ENCODE data around the gene STAM2. TPM values are rescaled to one million over a fixed set of nuclear protein-coding genes. Genes with fewer than 3 reads are reported as not detected.
A peak's percentile ranks its signal among the peaks of the same experiment; 100 is the strongest.
"Not testable (repeated sequence)": the region's sequence is repeated elsewhere in the genome, so short reads cannot be mapped to it uniquely, and the experiment has no call there.

STAM2 gene
- total and polyA plus RNA-seq, 3 experiments from 2014 or later = 3.7 to 19.8 (median 19.6) TPM

DNA sequence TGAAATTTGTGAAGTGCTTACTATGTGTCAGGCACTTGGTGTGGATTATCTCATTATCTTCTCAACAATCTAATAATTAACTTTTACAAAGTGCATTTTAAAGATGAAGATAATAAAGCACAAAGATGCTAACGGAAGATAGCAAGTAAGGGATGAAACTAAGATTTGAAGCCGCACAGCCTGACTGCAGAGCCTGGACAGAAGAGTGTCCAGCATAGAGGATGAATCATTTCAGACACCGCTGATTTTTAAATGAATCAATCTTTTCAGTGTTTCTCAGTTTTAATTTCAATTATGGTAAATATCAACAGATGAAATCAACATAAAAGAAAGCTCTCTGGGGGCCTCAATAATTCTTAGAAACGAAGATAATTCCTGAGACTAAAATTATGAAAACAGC lies 24.5 kb upstream of the STAM2 start:
- Histone ChIP-seq H3K4me1 (ENCODE audit: insufficient read depth, low read length) (no peaks in the 10 kb centered on the region), H3K4me3 (ENCODE audit: low read length) (no peak overlapping the region), H3K27me3 (ENCODE audit: insufficient read depth, low read length, poor library complexity, severe bottlenecking) (no peaks in the 10 kb centered on the region), H3K36me3 (ENCODE audit: insufficient read depth, low read length) (no peaks in the 10 kb centered on the region), H3K27ac (ENCODE audit: low read depth, low read length) (no peak overlapping the region), H3K9me3 (ENCODE audit: low read length) (no peaks in the 10 kb centered on the region)
- CTCF ChIA-PET = no interaction called here
- H3K4me1 Mint-ChIP-seq = no peaks in the 10 kb centered on the region
- POLR2A ChIA-PET = no interaction called here
- no peak overlapping the region for H3K27ac Mint-ChIP-seq
- peaks cover 6 to 32% of the 10 kb centered on the region in 2 donors for H3K27me3 Mint-ChIP-seq
- peaks cover 0 to 12% (median 5%) of the 10 kb centered on the region in 5 donors for H3K9me3 Mint-ChIP-seq
- DNase-seq = no peak
- H3K4me3 Mint-ChIP-seq = no peak overlapping the region
- H3K36me3 Mint-ChIP-seq = no peaks in the 10 kb centered on the region

DNA sequence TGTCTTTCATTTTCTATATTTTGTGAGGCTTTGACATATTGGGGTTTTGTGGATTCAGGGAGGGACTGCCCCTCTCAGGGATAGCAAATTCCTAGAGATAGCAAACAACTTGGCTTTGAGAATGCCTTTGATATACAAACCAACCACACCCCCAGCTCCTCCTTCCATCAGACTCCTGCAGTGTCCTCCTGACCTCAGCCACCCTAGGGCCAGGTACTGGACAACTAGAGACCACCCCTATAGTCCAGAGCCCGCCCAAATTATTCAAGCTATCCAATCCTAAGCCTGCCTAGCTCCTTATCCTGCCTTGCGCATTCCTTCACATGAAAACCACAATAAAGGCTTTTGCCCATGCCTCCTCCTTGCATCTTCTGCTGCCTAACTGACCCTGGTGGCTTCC lies 22.9 kb upstream of the STAM2 start:
- H3K27ac ChIP-seq (ENCODE audit: low read depth, low read length) = no peak overlapping the region
- H3K27ac Mint-ChIP-seq = no peak overlapping the region
- no peaks in the 10 kb centered on the region for H3K27me3 ChIP-seq (ENCODE audit: insufficient read depth, low read length, poor library complexity, severe bottlenecking)
- H3K9me3 ChIP-seq (ENCODE audit: low read length) = no peaks in the 10 kb centered on the region
- H3K36me3 Mint-ChIP-seq = no peaks in the 10 kb centered on the region
- ChIA-PET POLR2A (no interaction called here), CTCF (no interaction called here)
- peaks cover 6 to 35% of the 10 kb centered on the region in 2 donors for H3K27me3 Mint-ChIP-seq
- no peaks in the 10 kb centered on the region for H3K4me1 Mint-ChIP-seq
- H3K36me3 ChIP-seq (ENCODE audit: insufficient read depth, low read length) = no peaks in the 10 kb centered on the region
- DNase-seq = no peak
- H3K4me3 ChIP-seq (ENCODE audit: low read length) = no peak overlapping the region
- H3K4me3 Mint-ChIP-seq = no peak overlapping the region
- no peaks in the 10 kb centered on the region for H3K4me1 ChIP-seq (ENCODE audit: insufficient read depth, low read length)
- peaks cover 0 to 12% (median 5%) of the 10 kb centered on the region in 5 donors for H3K9me3 Mint-ChIP-seq

- H3K4me3 ChIP-seq (ENCODE audit: low read length); H3K27me3 ChIP-seq (ENCODE audit: insufficient read depth, low read length, poor library complexity, severe bottlenecking); DNase-seq; H3K27ac ChIP-seq (ENCODE audit: low read depth, low read length); H3K27ac Mint-ChIP-seq; H3K36me3 Mint-ChIP-seq; H3K4me1 Mint-ChIP-seq; CTCF ChIA-PET; H3K4me1 ChIP-seq (ENCODE audit: insufficient read depth, low read length); H3K36me3 ChIP-seq (ENCODE audit: insufficient read depth, low read length); POLR2A ChIA-PET; H3K4me3 Mint-ChIP-seq; H3K9me3 ChIP-seq (ENCODE audit: low read length): not testable (repeated sequence)
- H3K27me3 Mint-ChIP-seq = peaks cover 8 to 37% of the 10 kb centered on the region in 2 donors
- H3K9me3 Mint-ChIP-seq = peaks cover 0 to 12% (median 5%) of the 10 kb centered on the region in 5 donors
Observed at GRCh38 chr2:152197508-152198284, 22.1 kb upstream of the STAM2 start.

DNA sequence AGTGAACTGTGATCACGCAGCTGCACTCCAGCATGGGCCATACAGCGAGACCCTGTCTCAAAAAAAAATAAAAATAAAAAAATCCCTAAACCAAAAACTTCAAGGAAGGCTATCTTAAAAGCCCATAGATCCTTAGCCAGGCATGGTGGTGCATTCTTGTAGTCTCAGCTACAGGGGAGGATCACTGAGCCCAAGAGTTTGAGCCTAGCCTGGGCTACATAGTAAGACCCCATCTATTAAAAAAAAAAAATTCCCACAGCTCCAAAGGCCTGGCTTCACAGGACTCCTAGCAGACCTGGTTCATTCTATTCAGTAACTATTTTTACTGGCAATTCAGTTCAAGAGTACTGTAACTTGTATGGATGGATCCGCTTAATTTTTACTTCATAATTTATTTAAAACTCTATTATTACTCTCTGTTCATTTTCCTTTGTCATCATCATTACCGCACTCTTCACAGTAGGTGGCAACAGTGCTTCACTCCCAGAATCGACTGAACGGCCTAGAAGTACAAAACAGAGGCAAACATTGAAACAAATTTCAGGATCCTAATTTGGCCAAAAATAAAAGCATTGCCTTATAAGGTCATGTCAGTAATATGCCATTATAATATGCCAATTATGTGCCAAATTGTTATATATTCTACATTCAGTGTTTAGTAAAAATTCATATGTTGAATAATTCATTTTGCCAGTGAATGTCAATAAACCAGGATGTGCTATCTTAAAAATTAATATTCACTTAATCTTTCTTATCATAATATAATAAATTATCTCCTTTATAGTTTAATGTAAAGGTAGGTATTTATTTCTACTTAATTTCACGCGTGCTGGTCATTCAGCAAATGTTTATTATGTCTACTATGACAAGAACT lies 14.3 kb upstream of the STAM2 start:
- Mint-ChIP-seq H3K27me3 (peaks cover 9 to 59% of the 10 kb centered on the region in 2 donors), H3K27ac (peak overlapping the region in 1 of 8 donors; percentile 30), H3K36me3 (peaks cover 0 to 6% (median 1%) of the 10 kb centered on the region in 3 donors), H3K4me3 (no peak overlapping the region), H3K4me1 (no peaks in the 10 kb centered on the region), H3K9me3 (peaks cover 0 to 2% (median 0%) of the 10 kb centered on the region in 5 donors)
- Histone ChIP-seq H3K27ac (ENCODE audit: low read depth, low read length) (no peak overlapping the region), H3K9me3 (ENCODE audit: low read length) (no peaks in the 10 kb centered on the region), H3K27me3 (ENCODE audit: insufficient read depth, low read length, poor library complexity, severe bottlenecking) (peaks cover 6% of the 10 kb centered on the region), H3K4me1 (ENCODE audit: insufficient read depth, low read length) (no peaks in the 10 kb centered on the region), H3K36me3 (ENCODE audit: insufficient read depth, low read length) (no peaks in the 10 kb centered on the region), H3K4me3 (ENCODE audit: low read length) (no peak overlapping the region)
- ChIA-PET CTCF (interaction anchor here (1.0 kb wide), 1 partner anchor 14 kb away, joined by 3 read pairs; the partner anchor contains the start of gene STAM2), POLR2A (no interaction called here)
- DNase-seq = no peak

GRCh38 chr2:152186808-152187207 lies 11.2 kb upstream of the STAM2 start:
- H3K27me3 ChIP-seq (ENCODE audit: insufficient read depth, low read length, poor library complexity, severe bottlenecking); H3K27ac Mint-ChIP-seq; H3K36me3 ChIP-seq (ENCODE audit: insufficient read depth, low read length); H3K4me1 Mint-ChIP-seq; H3K9me3 ChIP-seq (ENCODE audit: low read length); H3K4me1 ChIP-seq (ENCODE audit: insufficient read depth, low read length); H3K9me3 Mint-ChIP-seq; POLR2A ChIA-PET; DNase-seq; H3K27ac ChIP-seq (ENCODE audit: low read depth, low read length); H3K4me3 Mint-ChIP-seq; H3K4me3 ChIP-seq (ENCODE audit: low read length); H3K36me3 Mint-ChIP-seq: not testable (repeated sequence)
- CTCF ChIA-PET = interaction anchor here (1.1 kb wide), 1 partner anchor 449 kb away, joined by 3 read pairs; no protein-coding TSS in a partner anchor
- H3K27me3 Mint-ChIP-seq = peaks cover 12 to 57% of the 10 kb centered on the region in 2 donors

GRCh38 chr2:152186262-152186661 lies 10.7 kb upstream of the STAM2 start:
- no peak for DNase-seq
- CTCF ChIA-PET = interaction anchor here (0.6 to 0.7 kb wide), 2 partner anchors 450 to 1700 kb away, joined by 3 to 4 read pairs; no protein-coding TSS in a partner anchor
- Mint-ChIP-seq H3K27ac (no peak overlapping the region), H3K4me1 (no peaks in the 10 kb centered on the region), H3K27me3 (peaks cover 12 to 55% of the 10 kb centered on the region in 2 donors), H3K4me3 (no peak overlapping the region), H3K9me3 (peaks cover 0 to 2% (median 0%) of the 10 kb centered on the region in 5 donors), H3K36me3 (peaks cover 0 to 8% (median 0%) of the 10 kb centered on the region in 3 donors)
- no peaks in the 10 kb centered on the region for H3K4me1 ChIP-seq (ENCODE audit: insufficient read depth, low read length)
- no peak overlapping the region for H3K4me3 ChIP-seq (ENCODE audit: low read length)
- no peaks in the 10 kb centered on the region for H3K36me3 ChIP-seq (ENCODE audit: insufficient read depth, low read length)
- POLR2A ChIA-PET = no interaction called here
- H3K27me3 ChIP-seq (ENCODE audit: insufficient read depth, low read length, poor library complexity, severe bottlenecking) = peaks cover 6% of the 10 kb centered on the region
- H3K9me3 ChIP-seq (ENCODE audit: low read length) = no peaks in the 10 kb centered on the region
- no peak overlapping the region for H3K27ac ChIP-seq (ENCODE audit: low read depth, low read length)

DNA sequence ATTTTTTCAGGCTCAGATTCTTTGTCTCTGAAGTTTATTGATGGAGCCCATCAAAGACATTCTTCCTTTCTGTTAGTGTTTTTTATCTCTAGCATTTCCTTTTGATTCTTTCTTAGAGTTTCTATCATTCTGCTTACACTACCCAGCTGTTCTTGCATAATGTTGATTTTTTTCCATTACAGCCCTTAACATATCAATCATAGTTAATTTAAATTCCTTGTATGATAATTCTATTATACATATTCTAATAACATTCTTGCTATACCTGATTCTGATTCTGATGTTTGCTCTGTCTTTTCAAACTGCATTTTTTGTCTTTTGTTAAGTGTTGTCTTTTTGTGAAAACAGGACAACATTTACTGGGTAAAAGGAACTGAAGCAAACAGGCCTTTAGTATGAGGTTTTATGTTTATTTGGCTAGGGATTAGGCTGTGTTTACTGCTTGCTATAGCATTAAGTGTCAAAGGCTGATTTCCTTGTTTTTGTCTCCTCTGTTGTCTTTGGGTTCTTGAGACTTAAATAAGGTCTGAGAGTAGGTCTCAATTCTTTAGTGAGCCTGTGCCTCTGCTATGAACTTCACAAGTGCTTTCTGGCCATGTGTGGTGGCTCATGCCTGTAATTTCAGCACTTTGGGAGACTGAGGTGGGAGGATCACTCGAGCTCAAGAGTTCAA lies 8.0 kb upstream of the STAM2 start:
- H3K9me3 Mint-ChIP-seq = peaks cover 0 to 2% (median 0%) of the 10 kb centered on the region in 5 donors
- Histone ChIP-seq H3K27ac (ENCODE audit: low read depth, low read length) (no peak overlapping the region), H3K9me3 (ENCODE audit: low read length) (no peaks in the 10 kb centered on the region), H3K27me3 (ENCODE audit: insufficient read depth, low read length, poor library complexity, severe bottlenecking) (peaks cover under 1% of the 10 kb centered on the region), H3K36me3 (ENCODE audit: insufficient read depth, low read length) (no peaks in the 10 kb centered on the region), H3K4me1 (ENCODE audit: insufficient read depth, low read length) (no peaks in the 10 kb centered on the region), H3K4me3 (ENCODE audit: low read length) (no peak overlapping the region)
- no peak for DNase-seq
- ChIA-PET CTCF (interaction anchor here (2.2 kb wide), 1 partner anchor 8 kb away, joined by 10 read pairs; the partner anchor contains the start of gene STAM2), POLR2A (no interaction called here)
- H3K27me3 Mint-ChIP-seq = peaks cover 15 to 48% of the 10 kb centered on the region in 2 donors
- no peak overlapping the region for H3K4me3 Mint-ChIP-seq
- H3K36me3 Mint-ChIP-seq = peaks cover 0 to 8% (median 0%) of the 10 kb centered on the region in 3 donors
- no peak overlapping the region for H3K27ac Mint-ChIP-seq
- H3K4me1 Mint-ChIP-seq = no peaks in the 10 kb centered on the region

Measured in CD8-positive, alpha-beta memory T cell (primary cell).